Fibroblast of lung (primary cell): Measurements from ENCODE around the gene NDUFS7.

ENCODE experiments used
- CTCF ChIP-seq, 2 donors: IDR thresholded peaks in 1 of 2; conservative IDR thresholded peaks in 1 of 2; 1 replicate in 1 of 2; 2 replicates in 1 of 2; pipeline ENCODE4 v1.5.1; 2011 to 2012; ENCODE audit warnings: low read length in 2 of 2, control low read depth in 1 of 2, inconsistent platforms in 1 of 2, low read depth in 1 of 2, mild to moderate bottlenecking in 1 of 2
- EZH2 ChIP-seq: IDR thresholded peaks from 2 replicates; pipeline ENCODE4 v1.5.1; 2012; ENCODE audit warnings: low read length, control low read depth, mild to moderate bottlenecking; ENCODE audit errors: missing control alignments

DNA sequence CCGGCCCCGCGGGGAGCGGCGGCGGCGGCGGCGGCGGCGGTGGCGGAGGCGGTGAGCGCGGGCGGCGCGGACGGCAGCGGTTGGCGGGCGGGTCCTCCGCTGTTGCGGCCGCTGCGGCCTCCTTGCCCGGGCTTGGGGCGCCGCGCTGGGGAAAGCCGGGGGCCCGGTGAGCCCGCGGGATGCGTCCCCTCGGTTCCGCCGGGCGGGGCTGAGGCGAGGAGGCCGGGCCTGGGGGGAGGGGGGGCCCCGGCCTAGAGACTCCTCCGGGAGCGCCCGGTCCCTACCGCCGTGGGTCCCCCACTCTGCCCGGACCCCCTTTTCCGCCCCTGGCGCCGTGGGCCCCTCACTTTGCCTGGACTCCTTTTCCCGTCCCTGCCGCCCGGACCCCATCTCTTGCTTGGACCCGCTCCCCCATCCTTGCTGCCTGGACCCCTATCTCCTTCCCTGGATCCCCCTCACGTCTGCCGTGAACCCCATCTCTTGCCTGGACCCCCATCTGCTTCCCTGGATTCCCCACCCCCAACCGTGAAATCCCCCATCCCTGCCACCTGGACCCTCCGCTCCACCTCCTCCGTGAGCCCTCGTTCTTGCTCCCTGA is 28.6 kb upstream of the NDUFS7 start:
- TF ChIP-seq EZH2 (no peak), CTCF (conservative IDR thresholded peaks at IDR 0.05 in 1 of 2, IDR thresholded peaks at IDR 0.05 in 1 of 2; ENCODE audit: low read depth in 1 of 2, low read length in 2 of 2) (no peak)
